Testis (tissue), 2 donors: Measurements from ENCODE around the gene SLC41A1.

Source experiments
- POLR2A ChIP-seq: fragments of 450-650 bp; IDR thresholded peaks from one replicate; pipeline ENCODE4 v1.6.1; 2017; ENCODE audit warnings: antibody characterized with exemption, mild to moderate bottlenecking, moderate library complexity
- TF ChIP-seq, protein P1 (sequence below), 3 experiments: fragments of 450-650 bp in 2 of 3; fragments of 200-600 bp in 1 of 3; sonication (generic) in 1 of 3; IDR thresholded peaks; one replicate each; pipeline ENCODE4 v1.5.1; 2016 to 2019; ENCODE audit warnings: antibody characterized with exemption in 3 of 3, mild to moderate bottlenecking in 2 of 3, moderate library complexity in 1 of 3

DNA sequence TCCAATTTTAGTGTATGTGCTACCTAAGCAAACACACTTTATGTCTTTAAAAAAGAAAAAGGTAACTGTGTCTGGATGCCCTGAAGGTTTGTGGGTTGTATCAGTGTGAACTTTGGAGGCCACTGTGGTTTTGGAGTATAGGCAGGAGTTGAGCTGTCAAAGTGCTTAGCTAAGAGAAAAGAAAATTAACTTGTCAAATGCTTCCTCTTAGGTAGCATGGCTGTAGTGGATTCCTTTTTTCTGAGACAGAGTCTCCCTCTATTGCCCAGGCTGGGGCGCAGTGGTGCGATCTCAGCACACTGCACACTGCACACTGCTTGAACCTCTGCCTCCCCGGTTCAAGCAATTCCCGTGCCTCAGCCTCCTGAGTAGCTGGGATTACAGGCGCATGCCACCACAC is 11.2 kb upstream of the SLC41A1 start:
- TF ChIP-seq, protein P1, sequence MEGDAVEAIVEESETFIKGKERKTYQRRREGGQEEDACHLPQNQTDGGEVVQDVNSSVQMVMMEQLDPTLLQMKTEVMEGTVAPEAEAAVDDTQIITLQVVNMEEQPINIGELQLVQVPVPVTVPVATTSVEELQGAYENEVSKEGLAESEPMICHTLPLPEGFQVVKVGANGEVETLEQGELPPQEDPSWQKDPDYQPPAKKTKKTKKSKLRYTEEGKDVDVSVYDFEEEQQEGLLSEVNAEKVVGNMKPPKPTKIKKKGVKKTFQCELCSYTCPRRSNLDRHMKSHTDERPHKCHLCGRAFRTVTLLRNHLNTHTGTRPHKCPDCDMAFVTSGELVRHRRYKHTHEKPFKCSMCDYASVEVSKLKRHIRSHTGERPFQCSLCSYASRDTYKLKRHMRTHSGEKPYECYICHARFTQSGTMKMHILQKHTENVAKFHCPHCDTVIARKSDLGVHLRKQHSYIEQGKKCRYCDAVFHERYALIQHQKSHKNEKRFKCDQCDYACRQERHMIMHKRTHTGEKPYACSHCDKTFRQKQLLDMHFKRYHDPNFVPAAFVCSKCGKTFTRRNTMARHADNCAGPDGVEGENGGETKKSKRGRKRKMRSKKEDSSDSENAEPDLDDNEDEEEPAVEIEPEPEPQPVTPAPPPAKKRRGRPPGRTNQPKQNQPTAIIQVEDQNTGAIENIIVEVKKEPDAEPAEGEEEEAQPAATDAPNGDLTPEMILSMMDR (IDR thresholded peaks at IDR 0.05), result no peak
- TF ChIP-seq POLR2A, result no peak
